HG02938 (cell line): Measurements from ENCODE around the gene ITPR1.

Experiments
- ATAC-seq: cut with Tn5 transposase; IDR thresholded peaks from one replicate; pipeline ENCODE4 v1.9.1; 2021; ENCODE audit warnings: mild to moderate bottlenecking, moderate library complexity; ENCODE audit not compliant: unreplicated experiment

ITPR1 gene

GRCh38 chr3:4864503-4864902, 371.4 kb downstream of the ITPR1 start:
- ATAC-seq = no peak

- no peak for ATAC-seq
Measured at GRCh38 chr3:4865714-4866113, 372.6 kb downstream of the ITPR1 start.

- no peak for ATAC-seq
Measured at GRCh38 chr3:4866866-4867265, 373.7 kb downstream of the ITPR1 start.

GRCh38 chr3:4877173-4877787, 384.1 kb downstream of the ITPR1 start:
- ATAC-seq = no peak

GRCh38 chr3:4880850-4881249, 387.7 kb downstream of the ITPR1 start:
- ATAC-seq = no peak

- no peak for ATAC-seq
Measured at GRCh38 chr3:4882548-4882947, 389.4 kb downstream of the ITPR1 start.

- no peak for ATAC-seq
Measured at GRCh38 chr3:4883011-4883410, 389.9 kb downstream of the ITPR1 start.

GRCh38 chr3:4884888-4885287, 391.7 kb downstream of the ITPR1 start:
- no peak for ATAC-seq

- ATAC-seq = no peak
Measured at GRCh38 chr3:4885316-4885715, 392.2 kb downstream of the ITPR1 start.

- no peak for ATAC-seq
Measured at GRCh38 chr3:4886448-4886847, 393.3 kb downstream of the ITPR1 start.

GRCh38 chr3:4887177-4887576, 394.0 kb downstream of the ITPR1 start:
- no peak for ATAC-seq

GRCh38 chr3:4888913-4889846, 396.0 kb downstream of the ITPR1 start:
- ATAC-seq = peak; percentile 77

GRCh38 chr3:4889896-4890295, 396.7 kb downstream of the ITPR1 start:
- no peak for ATAC-seq

- no peak for ATAC-seq
Measured at GRCh38 chr3:4894891-4895530, 401.9 kb downstream of the ITPR1 start.

GRCh38 chr3:4895838-4896237, 402.7 kb downstream of the ITPR1 start:
- ATAC-seq = no peak
